Activated B cell treated with CpG ODN at 0.5 μM for 24 hours (primary cell): Measurements from ENCODE around the gene FKBP14. TPM values are rescaled to one million over a fixed set of nuclear protein-coding genes. Genes with fewer than 3 reads are reported as not detected.

Source experiments
- ATAC-seq: fragments of 200-7000 bp; cut with Tn5 transposase; one replicate; pipeline ENCODE4 v1.10.0; 2021; ENCODE audit warnings: low read depth, mild to moderate bottlenecking, moderate library complexity
- CTCF ChIA-PET: fragments of 350-600 bp; sonication (Branson Sonifier 250); formaldehyde crosslinking; loops from one replicate; lab custom pipeline; 2021; ENCODE audit warnings: antibody characterized with exemption; lab: Charles Lee
- POLR2A ChIA-PET: fragments of 350-600 bp; sonication (Branson Sonifier 250); formaldehyde crosslinking; loops from one replicate; lab custom pipeline; 2021; ENCODE audit warnings: antibody characterized with exemption; lab: Charles Lee
- DNase-seq: peaks from one replicate; pipeline ENCODE4 v3.0.0; 2022
- H3K27ac Mint-ChIP-seq: one replicate; pipeline ENCODE4 v1.8.0; 2020; ENCODE audit warnings: mixed read lengths
- H3K27me3 Mint-ChIP-seq: one replicate; pipeline ENCODE4 v1.8.0; 2021; ENCODE audit warnings: mixed read lengths
- H3K36me3 Mint-ChIP-seq: one replicate; pipeline ENCODE4 v1.8.0; 2021; ENCODE audit warnings: low read depth, mixed read lengths
- H3K4me1 Mint-ChIP-seq: one replicate; pipeline ENCODE4 v1.8.0; 2021; ENCODE audit warnings: mixed read lengths
- H3K4me3 Mint-ChIP-seq: one replicate; pipeline ENCODE4 v1.8.0; 2020; ENCODE audit warnings: mild to moderate bottlenecking, mixed read lengths
- H3K9me3 Mint-ChIP-seq: one replicate; pipeline ENCODE4 v1.8.0; 2020; ENCODE audit warnings: mixed read lengths
- CTCF ChIP-seq: fragments of 200-600 bp; IDR thresholded peaks from one replicate; pipeline ENCODE4 v1.8.0; 2022; ENCODE audit warnings: antibody characterized with exemption, mild to moderate bottlenecking
- intact Hi-C: fragments of 100-400 bp; cut with micrococcal nuclease; formaldehyde crosslinking; loops from one replicate; pipeline ENCODE4 v1.15.1; 2024
- total RNA-seq: library from RNA; stranded (reverse); gene quantifications from 2 replicates; pipeline ENCODE4 v1.2.3, GENCODE V29; 2022

FKBP14 gene
- total RNA-seq, 1 donor from 2014 or later: 11.4 TPM

GRCh38 chr7:30028216-30028748 is 1.8 kb upstream of the FKBP14 start, which contains the start of gene PLEKHA8:
PLEKHA8 (plus strand) TSS chr7:30028412; CDS start chr7:30028763, 351 bp downstream.
- ChIA-PET POLR2A (interaction anchor here (0.7 to 5.3 kb wide), 8 partner anchors 8 to 450 kb away, joined by 3 to 66 read pairs (median 4); partner anchors contain the start of genes NOD1 and SCRN1), CTCF (interaction anchor here (0.8 to 3.4 kb wide), 2 partner anchors 13 to 34 kb away, joined by 3 to 11 read pairs; no protein-coding TSS in a partner anchor)
- Mint-ChIP-seq H3K4me1 (peaks cover 35% of the 10 kb centered on the region), H3K4me3 (no peak within 1 kb of the TSS), H3K9me3 (peaks cover 3% of the 10 kb centered on the region), H3K27me3 (no peaks in the 10 kb centered on the region), H3K27ac (peak within 1 kb of the TSS; percentile 91), H3K36me3 (peaks cover 19% of the 10 kb centered on the region)
- ATAC-seq (peak; percentile 59), DNase-seq (peak; percentile 97)
- intact Hi-C loops: loop anchor here (1.0 to 5.0 kb wide), 5 partner anchors 34 to 449 kb away; partner anchors contain the start of gene NOD1
- no peak for TF ChIP-seq CTCF

- CTCF ChIA-PET: interaction anchor here (1.1 to 3.4 kb wide), 3 partner anchors 34 to 72 kb away, joined by 4 to 11 read pairs (median 5); no protein-coding TSS in a partner anchor
- no peak for DNase-seq
- Mint-ChIP-seq H3K27me3 (no peaks in the 10 kb centered on the region), H3K9me3 (peaks cover 3% of the 10 kb centered on the region), H3K4me1 (peaks cover 37% of the 10 kb centered on the region), H3K4me3 (no peak overlapping the region), H3K36me3 (peaks cover 19% of the 10 kb centered on the region), H3K27ac (peak overlapping the region; percentile 91)
- ATAC-seq: peak; percentile 4
- TF ChIP-seq CTCF: no peak
- intact Hi-C loops: loop anchor here (1.0 to 5.0 kb wide), 6 partner anchors 35 to 450 kb away; partner anchors contain the start of genes MTURN and NOD1
- POLR2A ChIA-PET: interaction anchor here (0.7 to 5.3 kb wide), 11 partner anchors 16 to 566 kb away, joined by 3 to 66 read pairs (median 5); partner anchors contain the start of genes GARS1, NOD1 and SCRN1
Measured at GRCh38 chr7:30027740-30028215, 1.3 kb upstream of the FKBP14 start.

- intact Hi-C loops: loop anchor here (2.0 to 5.0 kb wide), 3 partner anchors 108 to 450 kb away; partner anchors contain the start of genes MTURN and NOD1
- no peak for TF ChIP-seq CTCF
- H3K36me3 Mint-ChIP-seq: peaks cover 19% of the 10 kb centered on the region
- H3K27me3 Mint-ChIP-seq: no peaks in the 10 kb centered on the region
- H3K4me1 Mint-ChIP-seq: peaks cover 37% of the 10 kb centered on the region
- no peak for DNase-seq
- H3K4me3 Mint-ChIP-seq: no peak overlapping the region
- ChIA-PET POLR2A (interaction anchor here (0.9 to 5.3 kb wide), 8 partner anchors 15 to 567 kb away, joined by 3 to 66 read pairs (median 6); partner anchors contain the start of genes GARS1, NOD1 and SCRN1), CTCF (interaction anchor here (1.1 to 3.4 kb wide), 3 partner anchors 35 to 71 kb away, joined by 4 to 11 read pairs (median 5); no protein-coding TSS in a partner anchor)
- peaks cover 3% of the 10 kb centered on the region for H3K9me3 Mint-ChIP-seq
- peak overlapping the region; percentile 91 for H3K27ac Mint-ChIP-seq
- peak; percentile 43 for ATAC-seq
Measured at GRCh38 chr7:30027065-30027456, 559 bp upstream of the FKBP14 start.

GRCh38 chr7:30023524-30023923 is 3.0 kb downstream of the FKBP14 start:
- POLR2A ChIA-PET: no interaction called here
- no peak for DNase-seq
- no peak overlapping the region for H3K4me3 Mint-ChIP-seq
- H3K27ac Mint-ChIP-seq: no peak overlapping the region
- intact Hi-C loops: no loop called here
- no peak for ATAC-seq
- H3K9me3 Mint-ChIP-seq: peaks cover 3% of the 10 kb centered on the region
- H3K27me3 Mint-ChIP-seq: no peaks in the 10 kb centered on the region
- TF ChIP-seq CTCF: no peak
- peaks cover 18% of the 10 kb centered on the region for H3K36me3 Mint-ChIP-seq
- H3K4me1 Mint-ChIP-seq: peaks cover 44% of the 10 kb centered on the region
- CTCF ChIA-PET: no interaction called here

GRCh38 chr7:30022991-30023390 is 3.5 kb downstream of the FKBP14 start:
- no peak for DNase-seq
- ChIA-PET CTCF (no interaction called here), POLR2A (no interaction called here)
- TF ChIP-seq CTCF: no peak
- peaks cover 43% of the 10 kb centered on the region for H3K4me1 Mint-ChIP-seq
- no peak overlapping the region for H3K27ac Mint-ChIP-seq
- no peaks in the 10 kb centered on the region for H3K27me3 Mint-ChIP-seq
- H3K4me3 Mint-ChIP-seq: no peak overlapping the region
- H3K9me3 Mint-ChIP-seq: peaks cover 3% of the 10 kb centered on the region
- peaks cover 23% of the 10 kb centered on the region for H3K36me3 Mint-ChIP-seq
- intact Hi-C loops: no loop called here
- ATAC-seq: no peak
